DND-41 (cell line): ENCODE measurements around the gene HNF1A.

ENCODE experiments used
- ATAC-seq: fragments of 200-7000 bp; cut with Tn5 transposase; 3 replicates; pipeline ENCODE4 v1.9.1; 2021; ENCODE audit warnings: low read depth; ENCODE audit not compliant: insufficient read depth
- DNase-seq: peaks from one replicate; pipeline ENCODE4 v3.0.0-alpha.2; 2020
- H2AFZ ChIP-seq: 2 replicates; pipeline ENCODE4 v1.6.0; 2012; ENCODE audit warnings: low read depth, low read length
- H3K27ac ChIP-seq: 2 replicates; pipeline ENCODE4 v1.5.1; 2012; ENCODE audit warnings: low read length, inconsistent platforms
- H3K27me3 ChIP-seq: fragments of 200-600 bp; sonication (generic); 2 replicates; pipeline ENCODE4 v1.6.0; 2012; ENCODE audit warnings: low read length, mild to moderate bottlenecking, inconsistent platforms; ENCODE audit not compliant: insufficient read depth, poor library complexity
- H3K36me3 ChIP-seq: 2 replicates; pipeline ENCODE4 v1.5.1; 2012; ENCODE audit warnings: low read length, inconsistent platforms; ENCODE audit not compliant: insufficient read depth
- H3K4me1 ChIP-seq: 2 replicates; pipeline ENCODE4 v1.5.1; 2012; ENCODE audit warnings: mild to moderate bottlenecking, low read length; ENCODE audit not compliant: insufficient read depth
- H3K4me2 ChIP-seq: 2 replicates; pipeline ENCODE4 v1.6.0; 2012; ENCODE audit warnings: mild to moderate bottlenecking, moderate library complexity, low read length, inconsistent platforms; ENCODE audit not compliant: insufficient read depth
- H3K4me3 ChIP-seq, 2 experiments: fragments of 200-600 bp in 1 of 2; shearing (Covaris generic) in 1 of 2; 2 replicates each; pipeline ENCODE4 v1.5.1; 2012 to 2016; ENCODE audit warnings: inconsistent platforms in 2 of 2, low read length in 2 of 2, mild to moderate bottlenecking in 2 of 2, low read depth in 1 of 2, moderate library complexity in 1 of 2
- H3K79me2 ChIP-seq: 2 replicates; pipeline ENCODE4 v1.6.0; 2012; ENCODE audit warnings: low read length, inconsistent platforms; ENCODE audit not compliant: insufficient read depth
- H3K9ac ChIP-seq: 2 replicates; pipeline ENCODE4 v1.6.0; 2012; ENCODE audit warnings: low read depth, mild to moderate bottlenecking, inconsistent platforms, low read length, moderate library complexity
- H3K9me3 ChIP-seq: 2 replicates; pipeline ENCODE4 v1.5.1; 2012; ENCODE audit warnings: low read length, moderate library complexity, mild to moderate bottlenecking, inconsistent platforms; ENCODE audit not compliant: insufficient read depth, severe bottlenecking
- H4K20me1 ChIP-seq: 2 replicates; pipeline ENCODE4 v1.6.0; 2012; ENCODE audit warnings: low read length; ENCODE audit not compliant: insufficient read depth
- CTCF ChIP-seq: IDR thresholded peaks from 2 replicates; pipeline ENCODE4 v1.5.1; 2012; ENCODE audit warnings: borderline replicate concordance, low read length, moderate library complexity, mild to moderate bottlenecking; ENCODE audit not compliant: poor library complexity, severe bottlenecking; ENCODE audit errors: extremely low read depth
- EZH2 ChIP-seq: IDR thresholded peaks from 3 replicates; pipeline ENCODE4 v1.6.1; 2012; ENCODE audit warnings: borderline replicate concordance, low read depth, mild to moderate bottlenecking, moderate library complexity, low read length, inconsistent platforms; ENCODE audit not compliant: severe bottlenecking

Gene HNF1A

DNA sequence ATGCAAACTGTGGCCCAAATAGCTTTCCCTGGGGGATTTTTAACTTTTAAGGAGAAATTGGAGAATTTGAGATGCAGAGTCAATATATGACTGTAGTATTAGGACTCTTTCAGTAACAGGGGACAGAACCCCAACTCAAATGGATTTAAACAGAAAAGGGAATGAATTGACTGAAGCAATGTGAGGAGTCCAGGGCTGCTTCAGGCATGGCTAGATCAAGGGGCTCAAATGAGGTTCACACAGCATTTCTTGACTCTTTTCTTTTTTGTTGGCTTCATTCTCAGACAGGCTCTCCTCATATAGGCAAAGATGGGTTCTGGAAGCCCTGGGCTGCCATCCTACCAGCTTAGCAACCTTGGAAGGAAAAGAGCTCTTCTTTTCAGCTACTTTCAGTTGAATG, 13.6 kb downstream of the HNF1A start:
- no peaks in the 10 kb centered on the region for H3K9me3 ChIP-seq
- H3K4me2 ChIP-seq, result no peak overlapping the region
- no peak for DNase-seq
- no peaks in the 10 kb centered on the region for H4K20me1 ChIP-seq
- no peaks in the 10 kb centered on the region for H3K4me1 ChIP-seq
- ATAC-seq, result no peak
- H3K36me3 ChIP-seq, result no peaks in the 10 kb centered on the region
- no peaks in the 10 kb centered on the region for H3K79me2 ChIP-seq
- TF ChIP-seq CTCF (no peak), EZH2 (no peak)
- H2AFZ ChIP-seq, result no peak overlapping the region
- H3K4me3 ChIP-seq, result no peak overlapping the region
- H3K27ac ChIP-seq, result no peak overlapping the region
- peaks cover 3% of the 10 kb centered on the region for H3K27me3 ChIP-seq
- H3K9ac ChIP-seq, result no peak overlapping the region

- H3K4me2 ChIP-seq, result no peak overlapping the region
- no peaks in the 10 kb centered on the region for H3K79me2 ChIP-seq
- H3K36me3 ChIP-seq, result no peaks in the 10 kb centered on the region
- H2AFZ ChIP-seq, result no peak overlapping the region
- peaks cover 3% of the 10 kb centered on the region for H3K27me3 ChIP-seq
- H4K20me1 ChIP-seq, result no peaks in the 10 kb centered on the region
- no peak overlapping the region for H3K27ac ChIP-seq
- TF ChIP-seq EZH2, result no peak
- TF ChIP-seq CTCF, result no peak
- no peak overlapping the region for H3K9ac ChIP-seq
- ATAC-seq (no peak), DNase-seq (no peak)
- no peaks in the 10 kb centered on the region for H3K9me3 ChIP-seq
- no peak overlapping the region for H3K4me3 ChIP-seq
- no peaks in the 10 kb centered on the region for H3K4me1 ChIP-seq
Measured at GRCh38 chr12:120992989-120993388, 14.6 kb downstream of the HNF1A start.

- H2AFZ ChIP-seq, result no peak overlapping the region
- no peak overlapping the region for H3K4me2 ChIP-seq
- no peaks in the 10 kb centered on the region for H4K20me1 ChIP-seq
- no peaks in the 10 kb centered on the region for H3K36me3 ChIP-seq
- H3K9me3 ChIP-seq, result no peaks in the 10 kb centered on the region
- H3K79me2 ChIP-seq, result no peaks in the 10 kb centered on the region
- TF ChIP-seq CTCF, result no peak
- TF ChIP-seq EZH2, result no peak
- no peak for DNase-seq
- no peak overlapping the region for H3K9ac ChIP-seq
- no peak overlapping the region for H3K4me3 ChIP-seq
- ATAC-seq, result no peak
- peaks cover 3% of the 10 kb centered on the region for H3K27me3 ChIP-seq
- no peak overlapping the region for H3K27ac ChIP-seq
- H3K4me1 ChIP-seq, result no peaks in the 10 kb centered on the region
Measured at GRCh38 chr12:120993496-120993895, 15.2 kb downstream of the HNF1A start.

- H3K36me3 ChIP-seq, result no peaks in the 10 kb centered on the region
- H3K9me3 ChIP-seq, result no peaks in the 10 kb centered on the region
- no peaks in the 10 kb centered on the region for H3K4me1 ChIP-seq
- TF ChIP-seq CTCF (no peak), EZH2 (no peak)
- H3K9ac ChIP-seq, result no peak overlapping the region
- H3K79me2 ChIP-seq, result no peaks in the 10 kb centered on the region
- no peak overlapping the region for H2AFZ ChIP-seq
- no peak overlapping the region for H3K27ac ChIP-seq
- H3K4me2 ChIP-seq, result no peak overlapping the region
- DNase-seq (no peak), ATAC-seq (no peak)
- H3K4me3 ChIP-seq, result no peak overlapping the region
- no peaks in the 10 kb centered on the region for H4K20me1 ChIP-seq
- peaks cover 3% of the 10 kb centered on the region for H3K27me3 ChIP-seq
Measured at GRCh38 chr12:120994059-120994458, 15.7 kb downstream of the HNF1A start.
